Measurements from ENCODE around the gene NKAIN2.

Gene NKAIN2

GRCh38 chr6:124741341-124741740 is 937.7 kb downstream of the NKAIN2 start:
- no peaks in the 10 kb centered on the region for H3K27me3 ChIP-seq
- H3K27ac ChIP-seq = no peak overlapping the region
- no peak for TF ChIP-seq CTCF (IDR thresholded peaks at IDR 0.05)
- H3K4me1 ChIP-seq = no peaks in the 10 kb centered on the region
- no peak for DNase-seq
- H3K36me3 ChIP-seq = no peaks in the 10 kb centered on the region
- H3K4me3 ChIP-seq = no peak overlapping the region
- intact Hi-C loops (cut with DNase I; ENCODE audit: low total_unique reads) = no loop called here
- no peaks in the 10 kb centered on the region for H3K9me3 ChIP-seq

GRCh38 chr6:124742971-124743370 is 939.3 kb downstream of the NKAIN2 start:
- Histone ChIP-seq H3K36me3 (no peaks in the 10 kb centered on the region), H3K27ac (no peak overlapping the region), H3K4me3 (no peak overlapping the region), H3K9me3 (no peaks in the 10 kb centered on the region), H3K27me3 (no peaks in the 10 kb centered on the region), H3K4me1 (no peaks in the 10 kb centered on the region)
- TF ChIP-seq CTCF (IDR thresholded peaks at IDR 0.05) = no peak
- intact Hi-C loops (cut with DNase I; ENCODE audit: low total_unique reads) = no loop called here
- DNase-seq = no peak

- Histone ChIP-seq H3K27ac (no peak overlapping the region), H3K27me3 (no peaks in the 10 kb centered on the region), H3K4me1 (no peaks in the 10 kb centered on the region), H3K4me3 (no peak overlapping the region), H3K36me3 (no peaks in the 10 kb centered on the region), H3K9me3 (no peaks in the 10 kb centered on the region)
- DNase-seq = no peak
- TF ChIP-seq CTCF (IDR thresholded peaks at IDR 0.05) = no peak
- intact Hi-C loops (cut with DNase I; ENCODE audit: low total_unique reads) = no loop called here
Measured at GRCh38 chr6:124743420-124743819, 939.8 kb downstream of the NKAIN2 start.

- H3K36me3 ChIP-seq = no peaks in the 10 kb centered on the region
- H3K9me3 ChIP-seq = no peaks in the 10 kb centered on the region
- DNase-seq = no peak
- H3K27me3 ChIP-seq = no peaks in the 10 kb centered on the region
- no peak for TF ChIP-seq CTCF (IDR thresholded peaks at IDR 0.05)
- no peak overlapping the region for H3K4me3 ChIP-seq
- no peak overlapping the region for H3K27ac ChIP-seq
- intact Hi-C loops (cut with DNase I; ENCODE audit: low total_unique reads) = no loop called here
- H3K4me1 ChIP-seq = no peaks in the 10 kb centered on the region
Measured at GRCh38 chr6:124747349-124747748, 943.7 kb downstream of the NKAIN2 start.

- no peaks in the 10 kb centered on the region for H3K27me3 ChIP-seq
- H3K4me3 ChIP-seq = no peak overlapping the region
- H3K27ac ChIP-seq = no peak overlapping the region
- H3K36me3 ChIP-seq = no peaks in the 10 kb centered on the region
- H3K9me3 ChIP-seq = no peaks in the 10 kb centered on the region
- no peak for DNase-seq
- intact Hi-C loops (cut with DNase I; ENCODE audit: low total_unique reads) = no loop called here
- no peak for TF ChIP-seq CTCF (IDR thresholded peaks at IDR 0.05)
- H3K4me1 ChIP-seq = no peaks in the 10 kb centered on the region
Measured at GRCh38 chr6:124748778-124749177, 945.1 kb downstream of the NKAIN2 start.

GRCh38 chr6:124753001-124753400 is 949.3 kb downstream of the NKAIN2 start:
- no peaks in the 10 kb centered on the region for H3K27me3 ChIP-seq
- H3K36me3 ChIP-seq = no peaks in the 10 kb centered on the region
- DNase-seq = no peak
- no peak overlapping the region for H3K4me3 ChIP-seq
- no peaks in the 10 kb centered on the region for H3K9me3 ChIP-seq
- H3K27ac ChIP-seq = no peak overlapping the region
- TF ChIP-seq CTCF (IDR thresholded peaks at IDR 0.05) = no peak
- H3K4me1 ChIP-seq = no peaks in the 10 kb centered on the region
- intact Hi-C loops (cut with DNase I; ENCODE audit: low total_unique reads) = no loop called here

Data from tibial artery (tissue), 4 donors.